ENCODE data around the gene ADH7. TPM values are rescaled to one million over a fixed set of nuclear protein-coding genes. Genes with fewer than 3 reads are reported as not detected.

ADH7 gene
- total and polyA plus RNA-seq, 2 of the 13 experiments (the other 11 are each of a cell fraction or from before 2014, with no cell fraction given) = not detected

DNA sequence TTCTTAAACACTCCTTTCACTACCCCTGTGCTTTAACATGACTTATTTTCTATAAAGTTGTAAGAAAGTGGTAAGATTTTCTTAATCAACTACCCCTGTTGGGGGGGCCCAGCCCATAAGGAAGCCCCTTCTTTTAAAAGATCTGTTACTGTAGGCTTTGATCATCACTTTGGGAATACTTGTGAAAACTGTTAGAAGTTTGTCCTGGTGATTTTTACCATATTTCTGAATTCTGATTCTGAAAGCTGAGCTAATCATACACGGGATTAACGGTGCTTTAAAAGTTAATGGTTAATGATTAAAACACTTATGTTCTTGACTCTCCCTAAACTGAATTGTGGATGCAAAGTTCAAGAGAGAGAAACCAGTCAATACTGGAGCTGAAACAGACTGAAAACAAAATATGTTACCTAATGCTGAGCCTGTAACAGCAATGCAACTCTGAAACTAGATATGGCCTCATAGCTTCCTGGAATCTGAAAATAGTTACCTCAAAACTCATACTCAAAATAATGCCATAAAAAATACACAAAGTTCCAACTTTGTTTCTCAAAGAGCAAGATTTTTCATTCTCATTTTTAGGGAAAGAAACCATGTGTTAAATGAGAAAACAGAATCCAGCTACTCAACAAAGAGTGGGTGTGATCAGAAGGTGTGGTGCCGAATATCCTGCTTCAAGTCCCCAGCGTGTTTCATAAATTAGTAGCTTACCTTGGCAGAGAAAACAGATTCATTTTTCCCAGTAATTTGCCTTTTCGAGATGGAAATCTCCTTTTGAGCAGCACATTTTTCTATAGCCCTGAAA, 31.6 kb downstream of the ADH7 start (continued):
- TF ChIP-seq, protein P1, sequence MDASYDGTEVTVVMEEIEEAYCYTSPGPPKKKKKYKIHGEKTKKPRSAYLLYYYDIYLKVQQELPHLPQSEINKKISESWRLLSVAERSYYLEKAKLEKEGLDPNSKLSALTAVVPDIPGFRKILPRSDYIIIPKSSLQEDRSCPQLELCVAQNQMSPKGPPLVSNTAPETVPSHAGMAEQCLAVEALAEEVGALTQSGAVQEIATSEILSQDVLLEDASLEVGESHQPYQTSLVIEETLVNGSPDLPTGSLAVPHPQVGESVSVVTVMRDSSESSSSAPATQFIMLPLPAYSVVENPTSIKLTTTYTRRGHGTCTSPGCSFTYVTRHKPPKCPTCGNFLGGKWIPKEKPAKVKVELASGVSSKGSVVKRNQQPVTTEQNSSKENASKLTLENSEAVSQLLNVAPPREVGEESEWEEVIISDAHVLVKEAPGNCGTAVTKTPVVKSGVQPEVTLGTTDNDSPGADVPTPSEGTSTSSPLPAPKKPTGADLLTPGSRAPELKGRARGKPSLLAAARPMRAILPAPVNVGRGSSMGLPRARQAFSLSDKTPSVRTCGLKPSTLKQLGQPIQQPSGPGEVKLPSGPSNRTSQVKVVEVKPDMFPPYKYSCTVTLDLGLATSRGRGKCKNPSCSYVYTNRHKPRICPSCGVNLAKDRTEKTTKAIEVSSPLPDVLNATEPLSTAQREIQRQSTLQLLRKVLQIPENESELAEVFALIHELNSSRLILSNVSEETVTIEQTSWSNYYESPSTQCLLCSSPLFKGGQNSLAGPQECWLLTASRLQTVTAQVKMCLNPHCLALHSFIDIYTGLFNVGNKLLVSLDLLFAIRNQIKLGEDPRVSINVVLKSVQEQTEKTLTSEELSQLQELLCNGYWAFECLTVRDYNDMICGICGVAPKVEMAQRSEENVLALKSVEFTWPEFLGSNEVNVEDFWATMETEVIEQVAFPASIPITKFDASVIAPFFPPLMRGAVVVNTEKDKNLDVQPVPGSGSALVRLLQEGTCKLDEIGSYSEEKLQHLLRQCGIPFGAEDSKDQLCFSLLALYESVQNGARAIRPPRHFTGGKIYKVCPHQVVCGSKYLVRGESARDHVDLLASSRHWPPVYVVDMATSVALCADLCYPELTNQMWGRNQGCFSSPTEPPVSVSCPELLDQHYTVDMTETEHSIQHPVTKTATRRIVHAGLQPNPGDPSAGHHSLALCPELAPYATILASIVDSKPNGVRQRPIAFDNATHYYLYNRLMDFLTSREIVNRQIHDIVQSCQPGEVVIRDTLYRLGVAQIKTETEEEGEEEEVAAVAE (CRISPR knock-in tag; IDR thresholded peaks at IDR 0.05; ENCODE audit: borderline replicate concordance) = 0 out of 2 replicates have a peak, but pooled peaks have one; percentile 32
- TF ChIP-seq HIVEP1 (CRISPR knock-in tag; IDR thresholded peaks at IDR 0.05) (no peak), RXRB (CRISPR knock-in tag; IDR thresholded peaks at IDR 0.05; ENCODE audit: borderline replicate concordance) (peak; percentile 77; the same call in 1 of the 2 replicates), MEF2D (CRISPR knock-in tag; IDR thresholded peaks at IDR 0.05) (peak; percentile 61), ERF (CRISPR knock-in tag; IDR thresholded peaks at IDR 0.05) (0 out of 2 replicates have a peak, but pooled peaks have one; percentile 30), ZSCAN12 (CRISPR knock-in tag; IDR thresholded peaks at IDR 0.05) (no peak), GATA4 (IDR thresholded peaks at IDR 0.05; ENCODE audit: borderline replicate concordance, low read depth) (peak; percentile 75; the same call in 1 of the 2 replicates), NKX3-1 (CRISPR knock-in tag; IDR thresholded peaks at IDR 0.05) (no peak; the same call in 1 of the 2 replicates), NR2F6 (IDR thresholded peaks at IDR 0.05) (no peak; the same call in 1 of the 2 replicates), NR2F6 (CRISPR knock-in tag; IDR thresholded peaks at IDR 0.05) (0 out of 2 replicates have a peak, but pooled peaks have one; percentile 47), CC2D1A (CRISPR knock-in tag; IDR thresholded peaks at IDR 0.05) (no peak), TEAD3 (CRISPR knock-in tag; optimal IDR thresholded peaks at IDR 0.05; ENCODE audit: borderline replicate concordance) (peak; percentile 82), ZNF569 (CRISPR knock-in tag; IDR thresholded peaks at IDR 0.05; ENCODE audit: borderline replicate concordance) (no peak), KDM3A (CRISPR knock-in tag; IDR thresholded peaks at IDR 0.05; ENCODE audit: low read depth) (no peak; the same call in 1 of the 2 replicates), CEBPB (IDR thresholded peaks at IDR 0.05; ENCODE audit: borderline replicate concordance, low read depth, low read length) (peak; percentile 85), TOPORS (CRISPR knock-in tag; IDR thresholded peaks at IDR 0.05) (0 out of 2 replicates have a peak, but pooled peaks have one; percentile 3), ZFP36L1 (CRISPR knock-in tag; IDR thresholded peaks at IDR 0.05) (0 out of 2 replicates have a peak, but pooled peaks have one; percentile 41), SMAD3 (CRISPR knock-in tag; IDR thresholded peaks at IDR 0.05) (peak; percentile 60; the same call in 1 of the 2 replicates), ZNF12 (CRISPR knock-in tag; IDR thresholded peaks at IDR 0.05) (0 out of 2 replicates have a peak, but pooled peaks have one; percentile 57), MIXL1 (CRISPR knock-in tag; IDR thresholded peaks at IDR 0.05) (peak; percentile 81)
- TF ChIP-seq, protein P2, sequence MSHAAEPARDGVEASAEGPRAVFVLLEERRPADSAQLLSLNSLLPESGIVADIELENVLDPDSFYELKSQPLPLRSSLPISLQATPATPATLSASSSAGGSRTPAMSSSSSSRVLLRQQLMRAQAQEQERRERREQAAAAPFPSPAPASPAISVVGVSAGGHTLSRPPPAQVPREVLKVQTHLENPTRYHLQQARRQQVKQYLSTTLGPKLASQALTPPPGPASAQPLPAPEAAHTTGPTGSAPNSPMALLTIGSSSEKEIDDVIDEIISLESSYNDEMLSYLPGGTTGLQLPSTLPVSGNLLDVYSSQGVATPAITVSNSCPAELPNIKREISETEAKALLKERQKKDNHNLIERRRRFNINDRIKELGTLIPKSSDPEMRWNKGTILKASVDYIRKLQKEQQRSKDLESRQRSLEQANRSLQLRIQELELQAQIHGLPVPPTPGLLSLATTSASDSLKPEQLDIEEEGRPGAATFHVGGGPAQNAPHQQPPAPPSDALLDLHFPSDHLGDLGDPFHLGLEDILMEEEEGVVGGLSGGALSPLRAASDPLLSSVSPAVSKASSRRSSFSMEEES (CRISPR knock-in tag; IDR thresholded peaks at IDR 0.05) = peak; percentile 67
- TF ChIP-seq, protein P3, sequence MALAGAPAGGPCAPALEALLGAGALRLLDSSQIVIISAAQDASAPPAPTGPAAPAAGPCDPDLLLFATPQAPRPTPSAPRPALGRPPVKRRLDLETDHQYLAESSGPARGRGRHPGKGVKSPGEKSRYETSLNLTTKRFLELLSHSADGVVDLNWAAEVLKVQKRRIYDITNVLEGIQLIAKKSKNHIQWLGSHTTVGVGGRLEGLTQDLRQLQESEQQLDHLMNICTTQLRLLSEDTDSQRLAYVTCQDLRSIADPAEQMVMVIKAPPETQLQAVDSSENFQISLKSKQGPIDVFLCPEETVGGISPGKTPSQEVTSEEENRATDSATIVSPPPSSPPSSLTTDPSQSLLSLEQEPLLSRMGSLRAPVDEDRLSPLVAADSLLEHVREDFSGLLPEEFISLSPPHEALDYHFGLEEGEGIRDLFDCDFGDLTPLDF (CRISPR knock-in tag; IDR thresholded peaks at IDR 0.05) = peak; percentile 27; the same call in 1 of the 2 replicates
- TF ChIP-seq, protein P4, sequence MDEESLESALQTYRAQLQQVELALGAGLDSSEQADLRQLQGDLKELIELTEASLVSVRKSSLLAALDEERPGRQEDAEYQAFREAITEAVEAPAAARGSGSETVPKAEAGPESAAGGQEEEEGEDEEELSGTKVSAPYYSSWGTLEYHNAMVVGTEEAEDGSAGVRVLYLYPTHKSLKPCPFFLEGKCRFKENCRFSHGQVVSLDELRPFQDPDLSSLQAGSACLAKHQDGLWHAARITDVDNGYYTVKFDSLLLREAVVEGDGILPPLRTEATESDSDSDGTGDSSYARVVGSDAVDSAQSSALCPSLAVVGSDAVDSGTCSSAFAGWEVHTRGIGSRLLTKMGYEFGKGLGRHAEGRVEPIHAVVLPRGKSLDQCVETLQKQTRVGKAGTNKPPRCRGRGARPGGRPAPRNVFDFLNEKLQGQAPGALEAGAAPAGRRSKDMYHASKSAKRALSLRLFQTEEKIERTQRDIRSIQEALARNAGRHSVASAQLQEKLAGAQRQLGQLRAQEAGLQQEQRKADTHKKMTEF (CRISPR knock-in tag; IDR thresholded peaks at IDR 0.05) = peak; percentile 84

Data from HepG2 (cell line).